Lung microvascular endothelial cell (primary cell): ENCODE data around the gene LRFN5. TPM values are rescaled to one million over a fixed set of nuclear protein-coding genes. Genes with fewer than 3 reads are reported as not detected.
"Not testable (repeated sequence)": the region's sequence is repeated elsewhere in the genome, so short reads cannot be mapped to it uniquely, and the experiment has no call there.

Experiments used
- DNase-seq, 2 donors: peaks; one replicate each; pipeline versions ENCODE4 v3.0.0 to v3.0.0-alpha.2; 2010; ENCODE audit warnings: low read depth in 2 of 2
- total RNA-seq: library from RNA; depleted of rRNA; stranded (reverse); fragments of >200 nt; gene quantifications from 2 replicates; pipeline ENCODE4 v1.2.1, GENCODE V29; 2014

Gene LRFN5
- total RNA-seq = not detected in 2 replicates

DNA sequence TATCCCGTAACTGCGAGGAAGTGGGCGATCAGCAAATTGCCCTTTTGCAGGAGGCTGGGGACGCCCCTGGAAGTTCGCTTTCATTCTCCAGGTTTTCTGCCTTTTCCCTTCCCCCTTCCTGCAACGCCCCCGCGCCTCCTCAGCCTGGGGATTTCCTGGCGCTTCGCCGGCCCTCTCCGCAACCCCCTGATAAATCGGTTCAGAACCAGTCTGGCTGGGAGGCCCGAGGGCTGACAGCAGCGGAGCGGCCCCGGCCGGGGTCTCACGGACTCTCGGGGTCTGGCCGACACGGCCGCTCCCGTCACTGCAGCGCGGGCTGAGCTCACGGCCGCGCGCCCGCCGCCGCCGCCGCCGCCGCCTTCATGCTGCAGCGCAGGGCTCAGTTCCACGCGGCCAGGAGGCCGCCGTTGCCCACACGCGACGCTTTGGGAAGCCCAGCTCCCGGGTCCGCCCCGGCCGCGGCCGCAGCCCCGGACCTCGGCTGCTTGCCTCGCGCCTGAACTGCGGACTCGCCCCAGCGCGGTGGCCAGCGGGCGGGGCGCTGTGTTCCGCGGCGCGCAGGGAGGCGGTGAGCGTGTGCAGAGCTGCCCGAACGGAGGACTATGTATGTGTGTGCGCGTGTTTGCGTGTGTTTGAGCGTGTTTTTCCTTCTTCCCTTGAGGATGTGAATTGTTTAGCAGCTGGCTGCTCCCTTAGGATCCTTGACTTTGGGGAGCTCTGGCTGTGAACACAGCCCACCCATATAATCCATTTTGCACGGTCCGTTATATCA lies at the start of gene LRFN5:
Gene LRFN5 (plus strand): TSS at position 345 of the 772 bp plus-strand sequence.
- DNase-seq = peak; percentile 15 to 46

DNA sequence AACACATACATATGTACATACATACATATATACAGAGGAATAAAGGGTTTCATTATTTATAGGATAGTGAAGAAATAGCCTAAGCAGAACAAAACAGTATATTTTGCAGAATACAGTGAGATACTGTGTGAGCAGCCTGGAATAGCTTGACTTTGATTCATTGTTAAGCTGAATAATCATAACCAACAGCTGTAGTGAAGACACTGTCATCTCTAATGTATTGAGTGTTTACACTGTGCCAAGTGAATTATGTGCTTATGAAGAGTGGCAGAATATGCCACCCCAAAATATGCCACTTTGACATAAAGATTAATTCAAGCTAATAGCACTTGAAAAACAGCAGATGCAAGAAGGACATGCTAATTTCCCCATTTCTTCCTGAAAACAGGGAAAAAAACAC lies 48.2 kb upstream of the LRFN5 start:
- DNase-seq = no peak

DNA sequence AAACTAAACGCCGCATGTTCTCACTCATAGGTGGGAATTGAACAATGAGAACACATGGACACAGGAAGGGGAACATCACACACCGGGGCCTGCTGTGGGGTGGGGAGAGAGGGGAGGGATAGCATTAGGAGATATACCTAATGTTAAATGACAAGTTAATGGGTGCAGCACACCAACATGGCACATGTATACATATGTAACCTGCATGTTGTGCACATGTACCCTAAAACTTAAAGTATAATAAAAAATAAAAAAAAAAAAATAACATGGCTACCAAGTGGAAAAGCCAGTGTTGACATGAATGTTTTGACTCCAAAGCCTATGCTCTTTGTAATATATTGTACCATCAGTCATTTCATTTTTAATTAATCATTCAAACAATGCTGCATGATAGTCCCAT lies 39.8 kb upstream of the LRFN5 start:
- DNase-seq = not testable (repeated sequence)

DNA sequence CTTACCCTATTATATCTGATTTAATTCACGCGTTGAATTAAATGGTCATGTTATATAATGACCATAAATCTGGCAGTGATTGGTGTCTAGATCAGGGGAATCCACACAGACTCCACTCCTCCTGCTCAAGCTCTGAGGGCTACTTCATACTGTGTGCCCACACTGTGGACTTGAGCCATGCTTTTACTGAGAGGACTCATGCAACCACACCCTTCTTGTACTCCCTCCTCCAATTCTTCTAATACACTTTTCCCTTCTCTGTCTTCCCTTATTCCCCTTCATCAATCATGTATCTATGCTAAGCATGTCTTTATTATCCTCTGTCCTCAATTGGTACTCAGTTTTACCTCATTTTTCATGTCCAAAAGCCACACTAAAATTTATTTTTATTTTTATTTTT lies 37.7 kb upstream of the LRFN5 start:
- no peak for DNase-seq

DNA sequence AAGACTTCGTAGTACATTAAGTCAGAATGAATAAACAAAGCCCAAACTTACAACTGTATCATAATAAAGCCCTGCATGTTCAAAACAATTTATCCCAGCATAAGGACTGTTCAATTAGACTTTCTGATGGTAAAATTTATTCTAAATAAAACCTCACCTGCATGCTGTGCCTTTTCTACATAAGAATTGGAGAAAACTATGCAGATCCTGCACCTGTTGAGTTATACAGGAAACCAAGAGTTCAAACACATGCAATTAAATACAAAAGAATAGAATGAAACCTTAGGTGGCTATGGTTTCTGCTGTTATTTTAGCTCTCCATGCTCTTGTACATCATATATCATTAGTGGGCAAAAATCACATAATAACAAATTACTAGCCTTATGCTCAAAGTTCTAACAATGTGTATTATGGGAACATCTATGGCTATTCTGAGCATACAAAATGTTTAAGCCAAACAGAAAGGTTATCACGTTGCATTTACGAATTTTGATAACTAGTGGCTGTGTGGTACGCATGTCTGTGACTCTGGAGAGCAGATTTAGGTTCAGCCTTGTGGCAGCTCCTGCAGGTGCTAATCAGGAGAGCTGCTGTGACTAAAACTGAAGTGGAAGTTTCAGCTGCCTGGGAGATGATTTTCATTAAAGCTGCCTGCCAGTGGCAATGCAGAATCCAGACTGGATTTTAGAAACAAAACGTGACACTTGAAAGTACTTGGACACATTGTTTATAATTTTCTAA lies 36.1 kb upstream of the LRFN5 start:
- DNase-seq = no peak

DNA sequence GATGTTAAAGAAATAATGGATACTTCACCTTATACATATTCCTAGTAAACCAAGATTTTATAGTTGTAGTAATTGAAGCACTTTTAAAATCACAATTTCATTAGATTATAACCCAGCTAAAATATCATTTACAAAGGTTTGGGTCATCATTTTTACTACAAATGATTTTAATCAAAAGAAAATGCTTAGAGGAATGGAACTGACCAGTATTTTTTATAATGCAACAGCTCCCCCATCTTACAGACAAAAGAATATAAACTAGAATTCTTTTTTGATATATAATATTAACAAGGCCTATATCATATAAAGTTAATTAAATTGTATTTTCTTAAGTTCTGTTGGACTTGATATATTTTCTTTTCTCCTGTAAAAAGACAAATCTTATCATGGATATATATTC lies 20.4 kb upstream of the LRFN5 start:
- DNase-seq = no peak

DNA sequence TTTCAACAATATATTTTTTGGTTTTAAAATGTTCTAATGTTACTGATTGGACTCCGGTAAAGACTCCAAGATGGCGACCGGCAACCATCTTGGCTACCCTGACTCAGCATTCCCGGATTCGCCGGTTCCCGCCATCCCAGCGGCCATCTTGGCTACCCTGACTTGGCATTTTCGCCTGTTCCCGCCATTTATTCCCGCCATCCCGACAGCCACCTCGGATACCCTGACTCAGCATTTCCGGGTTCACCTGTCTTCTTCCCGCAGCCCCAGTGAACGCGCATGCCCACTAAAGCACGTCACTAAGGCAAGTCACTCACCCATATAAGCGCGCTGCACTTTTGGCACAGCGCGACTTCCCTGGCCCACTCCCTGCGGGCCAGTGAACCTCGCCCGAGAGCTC lies 9.0 kb upstream of the LRFN5 start:
- peak in 1 of 2 donors; percentile 50 for DNase-seq

DNA sequence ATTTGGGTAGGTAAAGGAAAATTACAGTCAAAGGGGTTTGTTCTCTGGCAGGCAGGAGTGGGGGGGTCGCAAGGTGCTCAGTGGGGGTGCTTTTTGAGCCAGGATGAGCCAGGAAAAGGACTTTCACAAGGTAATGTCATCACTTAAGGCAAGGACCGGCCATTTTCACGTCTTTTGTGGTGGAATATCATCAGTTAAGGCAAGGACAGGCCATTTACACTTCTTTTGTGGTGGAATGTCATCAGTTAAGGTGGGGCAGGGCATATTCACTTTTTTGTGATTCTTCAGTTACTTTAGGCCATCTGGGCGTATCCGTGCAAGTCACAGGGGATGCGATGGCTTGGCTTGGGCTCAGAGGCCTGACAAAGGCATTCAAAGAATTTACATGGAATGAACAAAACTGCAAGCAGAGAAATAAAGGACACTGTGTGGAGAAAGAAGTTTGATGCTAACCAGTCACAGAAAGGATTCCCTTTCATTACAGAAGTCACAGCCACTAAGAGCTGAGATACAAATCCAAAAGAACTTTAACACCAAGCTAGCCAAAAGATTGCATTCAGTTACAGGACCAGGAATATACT lies 6.8 kb upstream of the LRFN5 start:
- DNase-seq = not testable (repeated sequence)

DNA sequence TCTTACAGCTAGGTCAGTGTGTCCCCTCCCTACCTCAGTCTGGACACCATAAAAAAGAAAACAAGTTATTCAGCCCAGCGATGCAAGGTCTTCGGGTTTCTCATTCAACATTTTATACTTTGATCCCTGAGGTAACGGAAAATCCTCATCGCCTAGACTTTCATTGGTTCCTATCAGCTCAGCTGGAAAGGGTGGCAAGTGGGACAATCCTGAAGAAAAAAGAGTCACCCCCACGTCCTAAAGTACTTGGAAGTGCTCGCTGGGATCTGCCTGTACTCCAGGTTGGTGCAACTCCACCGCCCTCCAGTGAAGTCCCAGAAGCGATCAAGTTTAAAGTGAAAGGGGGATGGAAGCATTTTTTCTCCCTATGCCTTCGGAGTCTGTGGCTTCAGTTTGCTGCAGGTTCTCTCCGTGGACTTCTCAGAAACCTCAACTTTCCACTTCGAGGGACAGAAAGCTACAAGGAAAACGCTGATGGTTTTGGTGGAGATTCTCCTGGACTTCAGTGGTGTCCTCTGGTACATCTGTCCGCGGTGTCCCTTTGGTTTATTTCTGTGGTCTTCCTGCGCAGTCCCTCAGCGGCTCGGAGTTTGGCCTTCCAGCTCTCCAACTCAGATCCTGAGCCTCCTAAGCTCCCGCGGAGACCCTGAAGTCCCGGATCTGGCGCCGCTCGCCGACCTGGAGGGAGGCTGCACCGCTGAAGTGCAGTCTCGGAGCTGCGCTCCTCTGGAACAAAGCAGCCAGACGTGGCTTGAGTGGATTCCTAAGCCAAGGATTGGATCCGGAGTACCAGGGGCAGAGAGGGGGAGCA lies 1.8 kb upstream of the LRFN5 start:
- DNase-seq = no peak

DNA sequence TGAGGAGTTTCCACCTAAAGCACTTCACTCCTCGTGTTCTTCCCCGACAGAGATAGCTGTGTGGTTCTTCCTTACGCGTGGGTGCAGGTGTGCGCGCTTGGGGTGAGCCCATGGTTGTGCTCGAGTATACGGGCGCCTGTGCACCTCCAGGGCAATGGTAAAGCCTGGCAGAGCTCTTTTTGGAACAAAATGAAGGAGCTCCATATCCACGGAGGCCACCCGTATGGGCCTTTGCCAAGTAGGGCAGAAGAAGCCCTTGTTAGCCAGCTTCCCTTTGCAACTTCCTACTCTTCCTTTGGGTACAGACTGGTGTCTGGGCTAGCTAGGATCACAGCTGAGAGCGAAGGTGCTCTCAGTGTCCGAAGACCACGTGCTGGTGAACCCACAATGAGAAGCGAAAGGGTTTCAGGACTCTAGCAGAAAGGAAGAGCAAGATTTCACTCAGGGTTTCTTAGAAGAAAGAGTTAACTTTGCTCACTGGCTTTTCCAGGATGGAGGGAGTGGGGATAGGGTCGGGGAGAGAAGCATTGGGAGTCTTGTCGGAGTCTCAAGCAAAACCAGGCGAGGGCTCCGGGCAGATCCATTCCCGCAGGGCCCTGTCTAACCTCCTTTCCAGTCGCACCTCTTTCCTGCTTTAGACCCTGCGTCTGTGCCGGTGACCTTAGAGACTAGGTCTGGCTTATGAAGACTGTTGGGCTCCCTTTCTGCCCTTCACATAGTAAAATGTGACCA lies 960 bp upstream of the LRFN5 start:
- DNase-seq = no peak

DNA sequence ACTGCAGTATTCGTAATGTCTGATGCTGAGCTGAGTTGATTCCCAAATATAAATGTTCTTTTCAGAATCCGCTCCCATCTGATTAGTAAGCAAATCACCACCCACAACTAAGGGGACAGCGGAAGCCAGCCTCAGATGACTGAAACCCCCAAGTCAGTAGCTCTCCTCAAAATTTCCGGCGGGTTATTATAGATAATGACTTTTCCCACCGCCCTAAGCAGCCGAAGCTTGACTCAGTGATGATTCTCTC lies 469 bp upstream of the LRFN5 start:
- DNase-seq = no peak

DNA sequence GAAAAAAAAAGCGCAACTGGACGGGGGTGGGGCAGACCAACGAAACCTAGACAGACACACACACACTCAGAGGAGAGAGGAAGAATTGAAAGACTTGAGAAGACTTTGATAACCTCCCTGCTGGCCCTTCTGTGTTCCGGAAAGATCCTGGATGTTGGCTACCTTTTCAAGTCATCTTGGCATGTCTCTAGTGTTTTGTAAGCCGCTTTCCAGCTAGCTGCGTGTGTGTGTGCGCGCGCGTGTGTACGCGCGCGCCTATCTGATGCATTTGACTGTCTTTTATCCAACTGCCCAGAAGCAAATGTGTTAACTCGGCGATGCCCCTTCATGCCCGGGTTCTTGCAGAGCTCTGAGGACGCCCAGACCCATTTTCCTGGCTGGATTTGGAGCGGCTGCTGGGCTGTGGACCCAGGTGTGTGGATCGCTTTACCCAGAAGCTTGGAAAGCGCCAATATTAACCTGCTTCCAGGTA lies 664 bp downstream of the LRFN5 start:
- DNase-seq = no peak

DNA sequence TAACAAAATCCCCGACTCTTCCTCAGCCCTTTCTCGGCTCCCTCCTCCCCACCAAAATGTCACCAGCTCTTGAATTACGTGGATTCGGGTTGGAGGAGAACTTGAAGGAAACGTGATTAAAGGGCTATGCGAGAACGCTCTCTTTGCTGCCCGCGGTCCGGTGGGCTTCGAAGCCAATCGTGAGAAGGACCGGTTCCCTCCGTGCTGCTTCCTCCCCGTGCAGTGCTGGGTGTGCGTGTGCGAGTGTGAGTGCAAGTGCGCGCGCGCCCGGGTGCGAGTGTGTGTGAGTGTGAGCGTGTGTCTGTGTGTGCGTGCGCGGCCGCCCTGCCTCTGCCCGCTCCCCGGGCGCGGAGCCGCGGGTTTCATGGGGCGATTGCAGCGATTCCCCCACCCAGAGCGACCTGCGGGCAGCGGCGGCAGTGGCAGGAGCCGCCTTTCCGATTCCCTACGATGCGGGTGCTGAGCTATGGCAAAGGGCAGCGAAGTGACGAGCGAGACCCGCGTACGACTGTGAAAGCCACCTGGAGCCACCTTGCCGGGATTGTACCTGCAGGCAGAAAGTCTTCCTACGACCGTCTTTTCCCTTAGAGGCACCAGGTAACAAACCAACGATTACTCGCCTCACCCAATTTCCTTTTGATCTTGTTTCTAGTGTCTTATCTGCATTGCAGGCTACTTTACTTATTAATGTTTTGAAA lies 1.4 kb downstream of the LRFN5 start:
- DNase-seq = no peak

DNA sequence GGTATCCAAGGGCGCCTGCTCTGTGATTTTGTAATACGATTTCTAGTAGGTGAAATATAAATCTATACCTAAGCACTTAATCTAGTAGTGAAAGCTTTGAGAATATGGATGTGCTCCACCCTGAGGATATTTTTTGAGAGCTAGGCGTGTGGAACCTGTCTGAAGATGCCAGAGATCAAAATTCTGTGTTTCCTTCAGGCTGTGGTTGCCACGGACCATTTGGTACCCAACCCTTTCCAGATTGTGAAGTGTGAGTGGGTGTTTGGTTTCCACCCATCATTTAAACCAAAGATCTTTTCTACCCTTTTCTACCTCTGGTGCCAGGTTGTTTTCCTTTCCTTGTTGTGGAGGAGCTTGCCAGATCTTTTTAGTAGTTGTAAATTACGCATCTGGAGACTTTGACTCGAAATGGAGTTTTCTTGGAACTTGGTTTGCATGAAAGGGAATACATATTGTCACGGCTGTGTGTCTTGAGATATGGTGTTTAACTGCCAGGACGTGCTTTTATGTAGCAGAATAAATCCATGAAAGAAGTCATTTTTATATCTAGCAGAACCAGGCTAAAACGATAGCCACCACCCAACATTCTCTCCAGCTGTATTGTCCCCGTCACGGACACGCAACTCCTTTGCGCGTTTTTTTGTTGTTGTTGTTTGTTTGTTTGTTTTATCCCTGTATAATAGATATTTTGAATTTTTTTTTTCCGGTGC lies 2.2 kb downstream of the LRFN5 start:
- DNase-seq = no peak

DNA sequence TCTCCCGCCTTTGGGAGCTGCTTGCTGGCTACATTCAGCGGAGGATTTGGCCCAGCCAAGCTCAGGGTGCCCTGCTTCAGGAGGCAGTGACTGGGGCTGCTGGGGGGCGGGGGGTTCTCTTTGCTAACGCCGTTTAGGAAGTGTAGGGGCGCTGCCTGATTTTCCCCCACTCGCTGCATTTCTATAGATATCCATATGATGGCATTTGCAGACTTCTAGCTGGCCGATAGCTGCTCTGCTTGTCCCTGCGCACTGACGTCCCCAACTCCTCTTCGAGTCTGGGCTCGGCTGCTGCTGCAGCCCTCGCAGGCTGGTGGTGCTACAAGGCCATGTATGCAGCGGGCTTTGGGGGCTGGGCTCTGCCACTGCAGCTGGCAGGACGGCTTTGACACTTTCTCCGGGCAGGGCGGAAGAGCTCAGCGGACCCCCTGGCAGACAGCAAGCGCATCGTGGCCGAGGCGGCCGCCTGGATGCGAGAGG lies 3.1 kb downstream of the LRFN5 start:
- no peak for DNase-seq

DNA sequence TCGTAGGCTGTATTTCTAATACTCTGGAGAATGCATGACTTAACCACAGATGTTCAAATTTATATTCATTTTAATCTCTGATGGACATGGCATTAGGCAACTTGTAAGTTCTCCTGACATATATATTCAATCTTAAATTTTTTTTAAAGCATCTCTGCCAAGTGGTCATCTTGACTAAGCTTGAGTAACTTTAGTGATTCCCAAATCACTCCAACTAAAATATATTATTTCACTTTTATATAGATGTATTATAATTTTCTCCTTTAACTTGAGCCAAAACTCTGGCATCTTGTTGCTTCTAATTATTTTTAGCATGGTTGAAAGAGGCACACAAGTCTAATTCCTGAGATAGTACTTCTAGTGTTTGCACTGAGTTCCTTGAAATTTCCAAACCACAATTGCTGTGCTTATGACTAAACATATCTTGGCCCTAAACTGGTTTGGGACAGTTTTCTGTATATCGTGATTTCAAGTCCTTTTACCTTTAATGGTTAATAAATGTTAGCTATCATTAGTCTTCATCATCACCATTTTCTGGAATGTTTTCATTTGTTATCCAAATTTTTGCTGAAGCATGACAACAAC lies 8.4 kb downstream of the LRFN5 start:
- no peak for DNase-seq

DNA sequence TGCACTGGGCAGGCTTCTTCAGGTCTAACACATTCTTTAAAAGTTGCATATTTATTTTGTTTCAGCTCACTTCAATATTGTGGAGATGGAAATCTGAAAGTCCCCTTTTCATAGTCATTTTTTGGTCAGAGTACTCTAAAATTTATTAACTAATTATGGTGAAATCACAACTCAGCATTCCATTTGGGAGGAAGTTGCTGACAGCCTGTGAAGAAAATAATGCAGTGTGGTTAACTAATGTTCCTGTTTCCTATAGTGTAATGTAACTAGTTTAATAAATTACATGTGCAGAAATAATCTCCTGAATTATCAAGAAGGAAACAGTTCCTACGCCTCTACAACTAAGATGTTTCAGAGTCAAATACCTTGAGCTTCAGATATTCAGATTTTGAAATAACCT lies 17.1 kb downstream of the LRFN5 start:
- no peak for DNase-seq

DNA sequence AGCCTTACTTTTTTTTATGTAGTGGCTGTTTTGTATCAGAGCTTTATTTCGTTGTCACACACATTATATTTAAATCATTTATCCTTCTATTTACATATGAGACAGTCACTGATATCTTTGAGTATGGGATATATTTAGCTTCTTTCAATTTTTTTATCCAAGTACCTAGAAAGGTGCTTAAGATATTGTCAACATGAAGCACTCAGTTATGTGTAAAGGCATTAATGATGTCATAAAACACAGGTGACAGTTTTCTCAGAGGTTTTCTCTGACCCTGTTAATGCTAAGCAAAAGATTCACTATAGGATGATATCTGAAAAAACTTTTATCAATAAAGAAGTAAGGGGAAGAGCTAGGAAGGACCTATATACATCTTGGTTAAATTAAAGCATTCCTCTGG lies 23.2 kb downstream of the LRFN5 start:
- DNase-seq = no peak

DNA sequence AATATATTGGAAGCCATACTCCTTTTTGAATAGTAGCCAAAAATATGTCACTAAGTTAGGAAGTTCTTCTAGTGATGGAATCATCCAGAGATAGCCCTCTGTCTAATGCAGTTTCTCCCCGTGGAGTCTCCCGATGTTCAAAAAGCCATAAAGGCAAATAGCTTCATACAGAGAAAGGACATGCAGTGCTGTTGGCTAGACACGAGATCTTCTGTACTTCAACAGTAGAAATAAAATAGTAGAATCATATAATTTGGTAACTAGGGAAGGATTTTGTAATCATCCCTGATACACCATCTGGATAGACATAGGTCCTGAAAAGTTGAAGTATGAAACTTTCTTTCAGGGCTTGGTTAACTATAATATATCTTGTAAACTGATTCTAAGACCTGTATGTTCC lies 27.6 kb downstream of the LRFN5 start:
- DNase-seq = no peak
